Measurements from ENCODE around the gene DOLPP1.

- TF ChIP-seq CTCF (IDR thresholded peaks at IDR 0.05; ENCODE audit: insufficient read depth, low read length) = no peak
- TF ChIP-seq SPI1 (IDR thresholded peaks at IDR 0.05; ENCODE audit: borderline replicate concordance, low read depth) = no peak
Observed at GRCh38 chr9:129121483-129121882, 40.6 kb downstream of the DOLPP1 start.
